C4-2B (cell line): Measurements from ENCODE around the gene TAF11L8.
"Not testable (repeated sequence)": the region's sequence is repeated elsewhere in the genome, so short reads cannot be mapped to it uniquely, and the experiment has no call there.

ENCODE experiments used
- H3K27ac ChIP-seq: fragments of 450-650 bp; 2 replicates; pipeline ENCODE4 v1.5.1; 2017
- ZFX ChIP-seq: fragments of 450-650 bp; IDR thresholded peaks from 2 replicates; pipeline ENCODE4 v1.6.1; 2017
- TF ChIP-seq, protein P1 (sequence below): fragments of 450-650 bp; conservative IDR thresholded peaks from 2 replicates; pipeline ENCODE4 v1.5.1; 2017; ENCODE audit warnings: mild to moderate bottlenecking

TAF11L8 gene

GRCh38 chr5:17604951-17605350 lies 14.2 kb upstream of the TAF11L8 start:
- H3K27ac ChIP-seq = no peak overlapping the region
- TF ChIP-seq, protein P1, sequence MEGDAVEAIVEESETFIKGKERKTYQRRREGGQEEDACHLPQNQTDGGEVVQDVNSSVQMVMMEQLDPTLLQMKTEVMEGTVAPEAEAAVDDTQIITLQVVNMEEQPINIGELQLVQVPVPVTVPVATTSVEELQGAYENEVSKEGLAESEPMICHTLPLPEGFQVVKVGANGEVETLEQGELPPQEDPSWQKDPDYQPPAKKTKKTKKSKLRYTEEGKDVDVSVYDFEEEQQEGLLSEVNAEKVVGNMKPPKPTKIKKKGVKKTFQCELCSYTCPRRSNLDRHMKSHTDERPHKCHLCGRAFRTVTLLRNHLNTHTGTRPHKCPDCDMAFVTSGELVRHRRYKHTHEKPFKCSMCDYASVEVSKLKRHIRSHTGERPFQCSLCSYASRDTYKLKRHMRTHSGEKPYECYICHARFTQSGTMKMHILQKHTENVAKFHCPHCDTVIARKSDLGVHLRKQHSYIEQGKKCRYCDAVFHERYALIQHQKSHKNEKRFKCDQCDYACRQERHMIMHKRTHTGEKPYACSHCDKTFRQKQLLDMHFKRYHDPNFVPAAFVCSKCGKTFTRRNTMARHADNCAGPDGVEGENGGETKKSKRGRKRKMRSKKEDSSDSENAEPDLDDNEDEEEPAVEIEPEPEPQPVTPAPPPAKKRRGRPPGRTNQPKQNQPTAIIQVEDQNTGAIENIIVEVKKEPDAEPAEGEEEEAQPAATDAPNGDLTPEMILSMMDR = no peak
- TF ChIP-seq ZFX = no peak

GRCh38 chr5:17603880-17604279 lies 13.1 kb upstream of the TAF11L8 start, which contains the start of gene TAF11L11:
TSS of gene TAF11L11 (plus strand) at chr5:17604183.
- not testable (repeated sequence) for H3K27ac ChIP-seq

GRCh38 chr5:17597728-17598127 lies 7.0 kb upstream of the TAF11L8 start, which contains the start of gene TAF11L10:
TSS of gene TAF11L10 (minus strand) at chr5:17597828.
- H3K27ac ChIP-seq = not testable (repeated sequence)

GRCh38 chr5:17594255-17594654 lies 3.5 kb upstream of the TAF11L8 start, which contains the start of gene TAF11L9:
TSS of gene TAF11L9 (minus strand) at chr5:17594394.
- H3K27ac ChIP-seq = not testable (repeated sequence)

GRCh38 chr5:17585658-17586057 lies 5.1 kb downstream of the TAF11L8 start, which contains the start of gene TAF11L7:
TSS of gene TAF11L7 (minus strand) at chr5:17585758.
- H3K27ac ChIP-seq = not testable (repeated sequence)
